GM21786 (cell line): ENCODE measurements around the gene ZGRF1.
"Not testable (repeated sequence)": the region's sequence is repeated elsewhere in the genome, so short reads cannot be mapped to it uniquely, and the experiment has no call there.

Experiments used
- ATAC-seq: cut with Tn5 transposase; IDR thresholded peaks from one replicate; pipeline ENCODE4 v1.9.1; 2021; ENCODE audit not compliant: unreplicated experiment

Gene ZGRF1

DNA sequence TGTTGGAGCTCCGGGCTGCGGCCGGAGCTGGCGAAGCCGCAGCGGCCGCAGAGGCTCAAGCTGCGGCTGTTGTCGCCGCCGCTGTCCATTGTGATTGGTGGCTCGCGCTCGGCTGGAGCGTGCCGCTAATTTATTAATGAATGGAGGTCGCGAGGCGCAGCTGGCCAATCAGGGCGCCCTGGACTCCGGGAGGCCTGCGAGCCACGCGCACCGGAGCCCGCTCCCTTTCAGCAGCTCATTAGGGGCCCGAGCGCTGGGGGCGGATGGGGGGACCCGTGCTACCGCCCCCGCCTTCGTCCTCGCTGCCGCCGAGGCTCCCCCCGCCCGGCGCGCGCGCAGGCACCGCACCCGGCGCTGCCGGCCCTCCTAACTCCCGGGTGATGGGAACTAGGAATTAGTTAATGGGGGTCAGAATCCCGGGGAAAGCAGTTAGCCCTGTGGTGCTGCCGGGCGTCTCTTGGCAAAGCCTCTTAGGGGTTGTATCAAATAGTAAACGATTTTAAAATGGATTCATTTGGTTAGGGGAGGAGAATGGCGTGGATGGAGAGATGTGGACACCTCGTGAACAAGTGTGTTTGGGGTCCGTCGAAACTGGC, 120.1 kb downstream of the ZGRF1 start:
- ATAC-seq = peak; percentile 24

DNA sequence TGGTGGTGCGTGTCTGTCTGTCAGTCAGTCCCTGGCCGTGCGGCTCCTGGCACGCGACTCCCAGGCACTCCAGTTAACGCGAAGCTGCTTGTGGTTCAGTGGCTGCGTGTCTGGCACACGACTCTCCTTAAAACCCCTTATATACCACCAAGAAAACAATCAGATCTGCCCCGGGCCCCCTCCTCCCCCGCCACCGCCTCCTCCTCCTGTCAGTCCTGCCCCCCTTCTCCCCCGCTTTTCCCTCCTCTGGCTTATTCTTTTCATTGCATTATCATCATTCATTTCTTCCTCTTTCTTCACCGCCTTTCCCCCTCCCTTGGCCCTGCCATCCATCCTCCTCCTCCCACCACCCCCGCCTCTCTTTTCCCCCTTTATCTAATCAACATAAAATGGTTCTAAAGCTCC, 120.6 kb downstream of the ZGRF1 start, which contains the start of gene NEUROG2:
NEUROG2 (minus strand) TSS at position 115 of the 405 bp plus-strand sequence. CDS start 705 bp downstream, outside the sequence.
- ATAC-seq = no peak

- peak; percentile 26 for ATAC-seq
Observed at GRCh38 chr4:112515198-112516065, 121.3 kb downstream of the ZGRF1 start.

- peak; percentile 16 for ATAC-seq
Observed at GRCh38 chr4:112514647-112515197, 122.0 kb downstream of the ZGRF1 start.

DNA sequence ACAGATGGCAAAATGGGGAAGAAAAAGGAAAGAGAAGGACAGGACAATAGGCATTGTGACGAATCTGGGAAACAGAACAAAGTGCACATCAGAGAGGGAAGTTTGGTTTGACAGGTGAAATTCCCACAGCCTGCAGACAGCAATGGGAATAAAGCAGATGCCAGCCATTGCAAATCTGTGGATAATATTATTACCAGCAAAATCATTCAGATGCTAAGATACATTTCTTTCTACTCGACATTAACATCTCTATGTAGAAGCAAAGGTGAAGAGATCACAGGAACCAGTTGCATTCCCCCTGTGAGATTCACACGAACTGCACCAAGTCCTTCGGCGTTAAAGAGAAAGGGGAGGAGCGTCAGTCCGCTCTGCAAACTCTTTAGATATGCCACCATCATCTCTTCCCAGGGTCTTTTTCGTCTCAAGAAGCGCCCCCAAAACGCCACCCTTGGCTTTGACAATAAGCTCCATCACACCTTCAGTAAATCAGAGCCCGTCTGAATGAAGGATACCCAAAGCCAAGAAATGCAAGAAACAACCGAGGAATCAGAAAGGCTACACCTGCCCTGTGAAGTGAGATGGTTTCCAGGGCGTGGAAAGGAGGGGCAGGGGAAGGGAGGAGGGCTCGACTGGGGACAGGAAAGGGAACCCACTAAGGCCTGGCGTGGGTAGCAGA, 122.6 kb downstream of the ZGRF1 start:
- ATAC-seq = peak; percentile 16

- no peak for ATAC-seq
Observed at GRCh38 chr4:112511803-112512118, 124.9 kb downstream of the ZGRF1 start.

DNA sequence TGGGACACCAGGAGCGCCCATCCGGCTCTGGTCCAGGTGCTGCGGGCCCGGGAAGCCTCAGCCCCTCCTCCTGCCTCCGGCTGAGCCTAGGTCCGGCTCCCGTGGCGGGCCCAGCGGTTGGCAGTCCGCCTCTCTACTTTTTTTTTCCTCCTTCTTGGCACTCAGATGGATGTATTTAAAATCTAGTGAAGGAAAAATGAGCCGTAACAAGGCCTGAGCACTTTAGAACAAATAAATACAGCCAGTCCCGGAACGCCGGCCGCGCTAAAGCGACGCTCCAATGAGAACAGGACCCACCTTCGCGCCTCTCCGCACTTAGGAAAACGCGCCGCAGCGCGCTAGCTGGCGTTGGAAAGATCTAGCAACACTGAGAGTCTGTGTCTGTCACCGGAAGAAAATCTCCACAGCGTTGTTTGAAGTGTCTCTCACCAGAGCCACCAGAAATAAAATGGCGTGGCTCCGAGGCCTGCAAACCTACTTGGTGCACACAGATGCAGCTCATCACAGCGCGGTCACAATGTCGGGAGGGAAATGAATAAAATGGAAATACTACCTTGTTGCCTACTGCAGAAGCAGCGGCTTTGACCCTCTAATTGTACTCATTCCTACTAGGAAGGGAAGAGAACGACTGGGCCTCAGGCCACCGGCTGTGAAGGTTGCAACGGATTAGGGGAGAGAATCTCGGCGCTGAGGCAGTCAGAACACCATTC, 125.5 kb downstream of the ZGRF1 start:
- ATAC-seq = no peak

- ATAC-seq = no peak
Observed at GRCh38 chr4:112510291-112511092, 126.2 kb downstream of the ZGRF1 start.

DNA sequence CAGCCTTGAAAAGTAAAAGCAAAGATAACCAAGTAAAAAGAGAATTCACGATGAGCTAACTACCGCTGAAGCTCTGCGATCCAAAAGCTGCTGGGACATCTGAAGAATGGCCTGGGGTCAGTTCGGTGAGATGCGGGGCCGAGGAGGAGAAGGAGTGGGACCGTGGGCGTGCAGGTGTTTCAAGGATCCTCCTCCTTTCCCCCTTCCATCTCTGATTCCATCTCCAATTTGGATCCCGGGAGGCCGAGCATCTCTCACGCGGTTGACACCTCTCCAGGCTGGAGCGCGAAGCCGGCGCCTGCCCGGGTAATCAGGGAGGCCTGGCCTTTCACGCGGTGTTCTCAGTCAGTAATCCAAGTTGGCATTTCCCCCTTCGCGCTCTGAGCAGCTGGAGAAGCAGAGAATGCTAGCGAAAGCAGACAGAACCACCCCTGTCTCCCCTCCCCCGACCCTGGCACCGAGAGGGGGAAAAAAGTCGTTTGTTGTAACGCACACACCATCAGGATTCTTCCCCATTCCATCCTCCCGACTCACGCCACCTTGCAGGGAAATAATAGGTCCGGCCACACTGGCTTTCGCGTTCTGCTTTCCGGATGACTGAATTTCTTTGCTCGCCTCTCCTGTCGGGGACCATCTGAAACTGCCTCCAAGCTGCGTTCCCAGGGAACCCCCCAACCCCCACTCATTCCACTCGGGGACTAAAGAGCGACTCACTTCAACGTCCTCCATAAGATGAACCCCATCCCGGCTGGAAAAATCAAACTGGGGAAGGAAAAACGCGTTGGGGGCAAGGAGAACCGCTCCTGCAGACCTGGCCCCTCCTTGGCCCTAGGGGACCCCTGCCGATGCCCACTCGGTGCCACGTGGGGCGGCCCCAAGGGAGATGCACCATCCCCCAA, 127.2 kb downstream of the ZGRF1 start:
- ATAC-seq = no peak

- ATAC-seq = no peak
Observed at GRCh38 chr4:112508356-112508755, 128.4 kb downstream of the ZGRF1 start.

- ATAC-seq = no peak
Observed at GRCh38 chr4:112504807-112505206, 131.9 kb downstream of the ZGRF1 start.

GRCh38 chr4:112502871-112503270, 133.8 kb downstream of the ZGRF1 start:
- no peak for ATAC-seq

DNA sequence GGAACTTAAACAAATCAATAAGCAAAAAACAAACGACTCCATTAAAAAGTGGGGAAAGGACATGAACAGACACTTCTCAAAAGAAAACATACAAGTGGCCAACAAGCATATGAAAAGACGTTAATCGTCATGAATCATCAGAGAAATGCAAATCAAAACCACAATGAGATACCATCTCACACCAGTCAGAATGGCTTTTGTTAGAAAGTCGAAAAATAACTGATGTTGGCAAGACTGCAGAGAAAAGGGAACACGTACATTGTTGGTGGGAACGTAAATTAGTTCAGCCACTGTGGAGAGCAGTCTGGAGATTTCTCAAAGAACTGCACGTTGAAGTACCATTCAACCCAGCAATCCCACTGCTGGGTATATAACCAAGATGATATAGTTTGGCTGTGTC, 144.4 kb downstream of the ZGRF1 start:
- ATAC-seq = no peak

- not testable (repeated sequence) for ATAC-seq
Observed at GRCh38 chr4:112490808-112491207, 145.9 kb downstream of the ZGRF1 start.
